Stimulated activated CD8-positive, alpha-beta memory T cell treated with anti-CD3 and anti-CD28 coated beads, Interleukin-12 subunit alpha, Interleukin-12 subunit beta, amount 100 ng/mL, for 4 hours (primary cell): ENCODE results near the gene E2F6.

ENCODE experiments used
- DNase-seq: peaks from one replicate; pipeline ENCODE4 v3.0.0-alpha.2; 2020; ENCODE audit warnings: low read depth

Gene E2F6

GRCh38 chr2:11456251-11456650, 9.7 kb downstream of the E2F6 start:
- no peak for DNase-seq

GRCh38 chr2:11454824-11455223, 11.1 kb downstream of the E2F6 start:
- no peak for DNase-seq

GRCh38 chr2:11450791-11451190, 15.2 kb downstream of the E2F6 start:
- no peak for DNase-seq

- no peak for DNase-seq
Measured at GRCh38 chr2:11446733-11447248, 19.2 kb downstream of the E2F6 start.

GRCh38 chr2:11444737-11445136, 21.2 kb downstream of the E2F6 start:
- no peak for DNase-seq

- DNase-seq = no peak
Measured at GRCh38 chr2:11438555-11439080, 27.3 kb downstream of the E2F6 start.

- DNase-seq = no peak
Measured at GRCh38 chr2:11437602-11438001, 28.4 kb downstream of the E2F6 start.

- DNase-seq = no peak
Measured at GRCh38 chr2:11435036-11435435, 30.9 kb downstream of the E2F6 start.

GRCh38 chr2:11434443-11434842, 31.5 kb downstream of the E2F6 start:
- no peak for DNase-seq

GRCh38 chr2:11433822-11434221, 32.1 kb downstream of the E2F6 start:
- DNase-seq = no peak

- DNase-seq = no peak
Measured at GRCh38 chr2:11430729-11431128, 35.2 kb downstream of the E2F6 start.

GRCh38 chr2:11427224-11427623, 38.7 kb downstream of the E2F6 start:
- no peak for DNase-seq

- DNase-seq = no peak
Measured at GRCh38 chr2:11422901-11423435, 43.0 kb downstream of the E2F6 start.

- no peak for DNase-seq
Measured at GRCh38 chr2:11422491-11422865, 43.5 kb downstream of the E2F6 start.

GRCh38 chr2:11421863-11422490, 44.0 kb downstream of the E2F6 start:
- no peak for DNase-seq

GRCh38 chr2:11420671-11421070, 45.3 kb downstream of the E2F6 start:
- no peak for DNase-seq

- DNase-seq = no peak
Measured at GRCh38 chr2:11420190-11420589, 45.8 kb downstream of the E2F6 start.

- no peak for DNase-seq
Measured at GRCh38 chr2:11419781-11420180, 46.2 kb downstream of the E2F6 start.

- DNase-seq = no peak
Measured at GRCh38 chr2:11417946-11418585, 47.9 kb downstream of the E2F6 start.

GRCh38 chr2:11416931-11417330, 49.0 kb downstream of the E2F6 start:
- DNase-seq = no peak

- DNase-seq = no peak
Measured at GRCh38 chr2:11416186-11416585, 49.8 kb downstream of the E2F6 start.

GRCh38 chr2:11414372-11415124, 51.4 kb downstream of the E2F6 start:
- no peak for DNase-seq

GRCh38 chr2:11412449-11412810, 53.5 kb downstream of the E2F6 start:
- DNase-seq = no peak
